Mesenchymal stem cell (in vitro differentiated cells and primary cell): ENCODE measurements around the gene ASB18.

Source experiments
- DNase-seq: peaks from one replicate; pipeline ENCODE4 v3.0.0-alpha.2; 2013
- H2AFZ ChIP-seq: one replicate; pipeline ENCODE4 v1.6.1; 2013; ENCODE audit warnings: low read depth, mild to moderate bottlenecking, control low read depth, inconsistent platforms, low read length, moderate library complexity
- H2AK5ac ChIP-seq: 2 replicates; pipeline ENCODE4 v1.6.1; 2013; ENCODE audit warnings: low read length, moderate library complexity, mild to moderate bottlenecking, inconsistent platforms; ENCODE audit not compliant: severe bottlenecking
- H2BK120ac ChIP-seq: one replicate; pipeline ENCODE4 v1.6.1; 2013; ENCODE audit warnings: low read depth, mild to moderate bottlenecking, inconsistent platforms, low read length, moderate library complexity
- H2BK12ac ChIP-seq, 2 experiments: one replicate each; pipeline ENCODE4 v1.6.1; 2013; ENCODE audit warnings: inconsistent platforms in 2 of 2, low read length in 2 of 2, mild to moderate bottlenecking in 2 of 2, moderate library complexity in 2 of 2, control low read depth in 1 of 2
- H2BK15ac ChIP-seq: one replicate; pipeline ENCODE4 v1.6.1; 2013; ENCODE audit warnings: mild to moderate bottlenecking, low read depth, inconsistent platforms; ENCODE audit not compliant: poor library complexity, severe bottlenecking
- H2BK5ac ChIP-seq: 2 replicates; pipeline ENCODE4 v1.6.1; 2013; ENCODE audit warnings: low read depth, mild to moderate bottlenecking, low read length, control low read depth, inconsistent platforms; ENCODE audit not compliant: poor library complexity, severe bottlenecking
- H3K14ac ChIP-seq, 2 experiments: one replicate each; pipeline ENCODE4 v1.6.1; 2013; ENCODE audit warnings: inconsistent platforms in 2 of 2, low read length in 2 of 2, control low read depth in 1 of 2, mild to moderate bottlenecking in 1 of 2, moderate library complexity in 1 of 2
- H3K18ac ChIP-seq, 2 experiments: one replicate each; pipeline ENCODE4 v1.6.1; 2013; ENCODE audit warnings: inconsistent platforms in 2 of 2, low read length in 2 of 2, control low read depth in 1 of 2, low read depth in 1 of 2, mild to moderate bottlenecking in 1 of 2
- H3K23ac ChIP-seq, 2 experiments: one replicate each; pipeline ENCODE4 v1.6.1; 2013; ENCODE audit warnings: inconsistent platforms in 2 of 2, low read length in 2 of 2, mild to moderate bottlenecking in 2 of 2, moderate library complexity in 2 of 2, control low read depth in 1 of 2
- H3K27ac ChIP-seq: 2 replicates; pipeline ENCODE4 v1.5.1; 2013; ENCODE audit warnings: mild to moderate bottlenecking, moderate library complexity, low read length, control low read depth, inconsistent platforms; ENCODE audit not compliant: poor library complexity, severe bottlenecking
- H3K27me3 ChIP-seq, 2 experiments: 2 replicates each; pipeline versions ENCODE4 v1.6.1 to v1.7.0; 2013; ENCODE audit warnings: low read length in 2 of 2, mild to moderate bottlenecking in 2 of 2, moderate library complexity in 2 of 2, control low read depth in 1 of 2, inconsistent platforms in 1 of 2; ENCODE audit not compliant: control insufficient read depth in 1 of 2, insufficient read depth in 1 of 2
- H3K36me3 ChIP-seq, 2 experiments: 2 replicates each; pipeline versions ENCODE4 v1.6.1 to v1.7.0; 2013; ENCODE audit warnings: low read length in 2 of 2, control low read depth in 1 of 2, inconsistent platforms in 1 of 2, low read depth in 1 of 2, mild to moderate bottlenecking in 1 of 2; ENCODE audit not compliant: insufficient read depth in 2 of 2, control insufficient read depth in 1 of 2
- H3K4ac ChIP-seq, 2 experiments: one replicate each; pipeline ENCODE4 v1.6.1; 2013; ENCODE audit warnings: inconsistent platforms in 2 of 2, low read length in 2 of 2, mild to moderate bottlenecking in 2 of 2, moderate library complexity in 2 of 2, control low read depth in 1 of 2, low read depth in 1 of 2
- H3K4me1 ChIP-seq: 2 replicates; pipeline ENCODE4 v1.6.1; 2013; ENCODE audit warnings: low read depth, low read length, control low read depth; ENCODE audit not compliant: control insufficient read depth, insufficient read depth
- H3K4me2 ChIP-seq: 2 replicates; pipeline ENCODE4 v1.6.1; 2013; ENCODE audit warnings: low read length, mild to moderate bottlenecking, inconsistent platforms; ENCODE audit not compliant: poor library complexity, severe bottlenecking
- H3K4me3 ChIP-seq, 2 experiments: 2 replicates each; pipeline versions ENCODE4 v1.5.1 to v1.7.0; 2013; ENCODE audit warnings: low read length in 2 of 2, mild to moderate bottlenecking in 2 of 2, control low read depth in 1 of 2, low read depth in 1 of 2; ENCODE audit not compliant: insufficient read depth in 1 of 2
- H3K79me1 ChIP-seq: replicated peaks from 2 replicates; pipeline ENCODE4 v1.6.1; 2013; ENCODE audit warnings: mild to moderate bottlenecking, control low read depth, low read length, inconsistent platforms; ENCODE audit not compliant: poor library complexity, severe bottlenecking
- H3K9ac ChIP-seq: 2 replicates; pipeline ENCODE4 v1.7.0; 2013; ENCODE audit warnings: mild to moderate bottlenecking, low read length, moderate library complexity
- H3K9me3 ChIP-seq: 2 replicates; pipeline ENCODE4 v1.7.0; 2013; ENCODE audit warnings: mild to moderate bottlenecking, low read length; ENCODE audit not compliant: control insufficient read depth
- H4K8ac ChIP-seq: one replicate; pipeline ENCODE4 v1.6.1; 2013; ENCODE audit warnings: inconsistent platforms, mild to moderate bottlenecking, low read length, moderate library complexity
- H4K91ac ChIP-seq: one replicate; pipeline ENCODE4 v1.6.1; 2013; ENCODE audit warnings: mild to moderate bottlenecking, low read length, inconsistent platforms
- WGBS: methylation state at CpG from one replicate; pipeline ENCODE4 v1.1.7; 2013; ENCODE audit warnings: mixed read lengths; 5-methylcytosine and 5-hydroxymethylcytosine counted together

The ASB18 gene

GRCh38 chr2:236169741-236170589, 94.2 kb downstream of the ASB18 start:
- no peak overlapping the region for H2BK120ac ChIP-seq
- peak overlapping the region in 1 of 2 experiments; percentile 3 for H3K23ac ChIP-seq
- H3K9ac ChIP-seq: no peak overlapping the region
- H3K9me3 ChIP-seq: no peaks in the 10 kb centered on the region
- H3K14ac ChIP-seq: no peak overlapping the region
- no peak for DNase-seq
- H3K27ac ChIP-seq: no peak overlapping the region
- no peak overlapping the region for H3K4me3 ChIP-seq
- no peak overlapping the region for H3K4me2 ChIP-seq
- H3K36me3 ChIP-seq: no peaks in the 10 kb centered on the region
- no peak overlapping the region for H2AK5ac ChIP-seq
- no peak overlapping the region for H2AFZ ChIP-seq
- H4K8ac ChIP-seq: no peak overlapping the region
- H3K4ac ChIP-seq: no peak overlapping the region
- peaks cover 1% of the 10 kb centered on the region for H3K79me1 ChIP-seq
- 5% methylated on average over 15 of the region's 38 CpGs for WGBS
- peaks cover 69 to 91% of the 10 kb centered on the region in 2 experiments for H3K27me3 ChIP-seq
- H3K18ac ChIP-seq: no peak overlapping the region
- H2BK5ac ChIP-seq: no peak overlapping the region
- no peak overlapping the region for H2BK12ac ChIP-seq
- H4K91ac ChIP-seq: no peak overlapping the region
- no peak overlapping the region for H2BK15ac ChIP-seq
- H3K4me1 ChIP-seq: peaks cover 37% of the 10 kb centered on the region

DNA sequence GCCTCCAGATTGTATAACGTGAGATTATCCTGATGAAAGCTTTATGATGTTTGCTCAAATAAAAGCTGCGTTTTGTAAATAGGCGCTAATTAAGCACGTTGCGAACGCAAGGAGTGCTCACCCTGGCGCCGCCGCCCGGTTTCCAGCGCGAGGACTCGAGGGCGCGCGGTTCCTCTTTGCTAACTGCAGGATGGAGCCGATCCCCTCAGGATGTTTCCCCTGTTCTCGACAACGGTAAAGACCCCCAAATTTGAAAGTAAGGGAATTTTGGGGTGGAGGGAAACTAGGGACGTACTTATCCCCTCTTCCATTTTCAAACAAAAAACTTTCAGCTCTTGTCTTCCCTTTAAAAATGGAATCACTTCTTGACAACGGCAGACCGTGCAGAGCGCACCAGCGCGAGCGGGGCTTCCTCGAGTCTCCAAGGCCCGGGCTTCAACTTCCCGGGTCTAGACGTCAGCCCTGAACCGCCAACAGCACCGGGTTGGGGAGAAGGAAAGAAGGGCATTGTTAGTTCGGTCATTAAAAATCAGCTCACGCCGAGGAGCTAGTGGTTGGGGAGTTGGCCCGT, 95.0 kb downstream of the ASB18 start:
- no peak overlapping the region for H2AFZ ChIP-seq
- no peaks in the 10 kb centered on the region for H3K9me3 ChIP-seq
- peaks cover 1% of the 10 kb centered on the region for H3K79me1 ChIP-seq
- H3K36me3 ChIP-seq: no peaks in the 10 kb centered on the region
- no peak overlapping the region for H3K4me3 ChIP-seq
- H4K91ac ChIP-seq: no peak overlapping the region
- no peak overlapping the region for H3K4ac ChIP-seq
- H3K9ac ChIP-seq: no peak overlapping the region
- no peak overlapping the region for H3K14ac ChIP-seq
- WGBS: 2% methylated on average over 31 of the region's 36 CpGs
- no peak overlapping the region for H2BK12ac ChIP-seq
- peak; percentile 23 for DNase-seq
- no peak overlapping the region for H2AK5ac ChIP-seq
- no peak overlapping the region for H2BK15ac ChIP-seq
- H4K8ac ChIP-seq: no peak overlapping the region
- no peak overlapping the region for H3K4me2 ChIP-seq
- H2BK120ac ChIP-seq: no peak overlapping the region
- H2BK5ac ChIP-seq: no peak overlapping the region
- peaks cover 65 to 91% of the 10 kb centered on the region in 2 experiments for H3K27me3 ChIP-seq
- H3K27ac ChIP-seq: no peak overlapping the region
- no peak overlapping the region for H3K18ac ChIP-seq
- H3K4me1 ChIP-seq: peaks cover 35% of the 10 kb centered on the region
- H3K23ac ChIP-seq: no peak overlapping the region

- no peak within 1 kb of the TSS for H2AFZ ChIP-seq
- H3K27ac ChIP-seq: no peak within 1 kb of the TSS
- peaks cover 57 to 91% of the 10 kb centered on the region in 2 experiments for H3K27me3 ChIP-seq
- no peaks in the 10 kb centered on the region for H3K9me3 ChIP-seq
- H3K4me3 ChIP-seq: peak within 1 kb of the TSS; percentile 69 to 73
- H3K23ac ChIP-seq: peak within 1 kb of the TSS in 1 of 2 experiments; percentile 64
- peaks cover 0 to 3% of the 10 kb centered on the region in 2 experiments for H3K36me3 ChIP-seq
- H4K91ac ChIP-seq: no peak within 1 kb of the TSS
- no peak within 1 kb of the TSS for H2AK5ac ChIP-seq
- no peak within 1 kb of the TSS for H3K18ac ChIP-seq
- no peak within 1 kb of the TSS for H3K14ac ChIP-seq
- H2BK5ac ChIP-seq: no peak within 1 kb of the TSS
- peak within 1 kb of the TSS; percentile 38 for H4K8ac ChIP-seq
- no peak within 1 kb of the TSS for H3K9ac ChIP-seq
- H2BK15ac ChIP-seq: no peak within 1 kb of the TSS
- H2BK12ac ChIP-seq: no peak within 1 kb of the TSS
- peak within 1 kb of the TSS; percentile 96 for H3K4me2 ChIP-seq
- peak; percentile 49 for DNase-seq
- H3K4me1 ChIP-seq: peaks cover 40% of the 10 kb centered on the region
- H2BK120ac ChIP-seq: no peak within 1 kb of the TSS
- H3K79me1 ChIP-seq: peaks cover 8% of the 10 kb centered on the region
- WGBS: 1% methylated on average over 72 of the region's 105 CpGs
- no peak within 1 kb of the TSS for H3K4ac ChIP-seq
Measured at GRCh38 chr2:236168110-236169080, 95.8 kb downstream of the ASB18 start, which contains the start of gene GBX2. Gene GBX2, minus strand, starts transcription at chr2:236168386. Its CDS starts 415 bp downstream, at chr2:236167971.
